Testis (tissue), 3 donors: ENCODE measurements around the gene TEKT2. TPM values are rescaled to one million over a fixed set of nuclear protein-coding genes. Genes with fewer than 3 reads are reported as not detected.
A peak's percentile ranks its signal among the peaks of the same experiment; 100 is the strongest.

Experiments
- DNase-seq: peaks from one replicate; pipeline ENCODE4 v3.0.0-alpha.2; 2019
- H3K27ac ChIP-seq, 2 donors: fragments of 200-600 bp; sonication (generic); one replicate each; pipeline ENCODE4 v1.5.1; 2019
- H3K27me3 ChIP-seq: fragments of 200-600 bp; sonication (generic); one replicate; pipeline ENCODE4 v1.5.1; 2019
- H3K36me3 ChIP-seq: fragments of 200-600 bp; sonication (generic); one replicate; pipeline ENCODE4 v1.5.1; 2017; ENCODE audit warnings: low read depth; ENCODE audit errors: missing control alignments
- H3K4me1 ChIP-seq: fragments of 200-600 bp; sonication (generic); one replicate; pipeline ENCODE4 v1.5.1; 2019
- H3K4me3 ChIP-seq, 2 donors: fragments of 200-600 bp; sonication (generic); one replicate each; pipeline ENCODE4 v1.5.1; 2017 to 2019
- H3K9me3 ChIP-seq: fragments of 200-600 bp; sonication (generic); one replicate; pipeline ENCODE4 v1.5.1; 2017
- CTCF ChIP-seq, 3 experiments: fragments of 450-650 bp in 2 of 3; fragments of 200-600 bp in 1 of 3; sonication (generic) in 1 of 3; IDR thresholded peaks; one replicate each; pipeline ENCODE4 v1.5.1; 2016 to 2019; ENCODE audit warnings: antibody characterized with exemption in 3 of 3, mild to moderate bottlenecking in 2 of 3, moderate library complexity in 1 of 3
- POLR2A ChIP-seq: fragments of 450-650 bp; IDR thresholded peaks from one replicate; pipeline ENCODE4 v1.6.1; 2017; ENCODE audit warnings: antibody characterized with exemption, mild to moderate bottlenecking, moderate library complexity
- WGBS, 2 donors: methylation state at CpG; one replicate each; pipeline ENCODE4 v1.1.5; 2018; 5-methylcytosine and 5-hydroxymethylcytosine counted together
- intact Hi-C: fragments of 100-400 bp; cut with DNase I; formaldehyde crosslinking; loops from one replicate; pipeline ENCODE4 v1.15.1; 2023; ENCODE audit warnings: low total_unique reads
- polyA plus RNA-seq: library from polyadenylated mRNA; stranded (reverse); fragments of 350-450 nt; fragmentation: Illumina TruSeq; extraction: RNeasy Lipid Tissue Mini Kit (QIAGEN cat#74804); gene quantifications from one replicate; pipeline ENCODE4 v1.2.3, GENCODE V29; 2014; ENCODE audit warnings: low read depth, low replicate concordance; ENCODE audit not compliant: insufficient read depth
- total RNA-seq, 2 donors: library from RNA; depleted of rRNA; stranded (reverse); fragments of >200 nt; gene quantifications; one replicate each; pipeline ENCODE4 v1.2.3, GENCODE V29; 2016

Gene TEKT2
- total and polyA plus RNA-seq, 3 donors from 2014 or later = 35.1 to 117 (median 65.0) TPM

GRCh38 chr1:36134505-36135329 is 50.8 kb downstream of the TEKT2 start:
- peak; percentile 65 for DNase-seq
- intact Hi-C loops = no loop called here
- H3K4me3 ChIP-seq = no peak overlapping the region
- TF ChIP-seq POLR2A (no peak), CTCF (IDR thresholded peaks at IDR 0.05) (peak; percentile 33 to 55 (median 54))
- no peaks in the 10 kb centered on the region for H3K27me3 ChIP-seq
- 69 to 72% methylated on average over 7 of the region's 7 CpGs for WGBS, 2 donors
- peaks cover 4% of the 10 kb centered on the region for H3K4me1 ChIP-seq
- no peaks in the 10 kb centered on the region for H3K9me3 ChIP-seq
- no peaks in the 10 kb centered on the region for H3K36me3 ChIP-seq
- H3K27ac ChIP-seq = no peak overlapping the region

- Histone ChIP-seq H3K27me3 (no peaks in the 10 kb centered on the region), H3K4me1 (peaks cover 8% of the 10 kb centered on the region), H3K4me3 (no peak overlapping the region), H3K27ac (no peak overlapping the region), H3K9me3 (no peaks in the 10 kb centered on the region), H3K36me3 (no peaks in the 10 kb centered on the region)
- WGBS, 2 donors = 72 to 84% methylated on average over 6 of the region's 6 CpGs
- no peak for DNase-seq
- intact Hi-C loops = no loop called here
- no peak for TF ChIP-seq POLR2A
- no peak for TF ChIP-seq CTCF (IDR thresholded peaks at IDR 0.05)
These were observed 51.4 kb downstream of the TEKT2 start for GRCh38 chr1:36135330-36135667.

- DNase-seq = no peak
- Histone ChIP-seq H3K4me1 (peaks cover 12% of the 10 kb centered on the region), H3K9me3 (no peaks in the 10 kb centered on the region), H3K27ac (no peak overlapping the region), H3K27me3 (no peaks in the 10 kb centered on the region), H3K4me3 (no peak overlapping the region), H3K36me3 (no peaks in the 10 kb centered on the region)
- intact Hi-C loops = no loop called here
- TF ChIP-seq POLR2A (no peak), CTCF (IDR thresholded peaks at IDR 0.05) (no peak)
These were observed 51.9 kb downstream of the TEKT2 start for GRCh38 chr1:36135796-36136195.

GRCh38 chr1:36136535-36136934 is 52.6 kb downstream of the TEKT2 start:
- intact Hi-C loops = no loop called here
- TF ChIP-seq CTCF (IDR thresholded peaks at IDR 0.05) (no peak), POLR2A (no peak)
- peaks cover 12% of the 10 kb centered on the region for H3K4me1 ChIP-seq
- no peak for DNase-seq
- no peak overlapping the region for H3K27ac ChIP-seq
- no peaks in the 10 kb centered on the region for H3K27me3 ChIP-seq
- no peak overlapping the region for H3K4me3 ChIP-seq
- 43 to 47% methylated on average over 1 of the region's 1 CpG for WGBS, 2 donors
- H3K9me3 ChIP-seq = no peaks in the 10 kb centered on the region
- H3K36me3 ChIP-seq = no peaks in the 10 kb centered on the region

- intact Hi-C loops = no loop called here
- Histone ChIP-seq H3K36me3 (no peaks in the 10 kb centered on the region), H3K9me3 (no peaks in the 10 kb centered on the region), H3K27me3 (no peaks in the 10 kb centered on the region), H3K4me3 (no peak overlapping the region), H3K27ac (no peak overlapping the region), H3K4me1 (peaks cover 16% of the 10 kb centered on the region)
- DNase-seq = no peak
- 66 to 76% methylated on average over 5 of the region's 5 CpGs for WGBS, 2 donors
- no peak for TF ChIP-seq POLR2A
- no peak for TF ChIP-seq CTCF (IDR thresholded peaks at IDR 0.05)
These were observed 53.3 kb downstream of the TEKT2 start for GRCh38 chr1:36137226-36137625.
